Mesothelial cell of epicardium (in vitro differentiated cells): ENCODE data around the gene BGLAP. TPM values are rescaled to one million over a fixed set of nuclear protein-coding genes. Genes with fewer than 3 reads are reported as not detected.

Experiments used
- DNase-seq, 2 experiments: peaks; one replicate each; pipeline ENCODE4 v3.0.0; 2021; ENCODE audit warnings: low spot score in 2 of 2; ENCODE audit not compliant: unreplicated experiment in 2 of 2
- H3K27ac Mint-ChIP-seq: 2 replicates; pipeline ENCODE4 v1.8.0; 2021; ENCODE audit warnings: mixed read lengths
- H3K27me3 Mint-ChIP-seq: 2 replicates; pipeline ENCODE4 v1.8.0; 2021; ENCODE audit warnings: low read depth, mixed read lengths
- H3K36me3 Mint-ChIP-seq: 2 replicates; pipeline ENCODE4 v1.8.0; 2021; ENCODE audit warnings: mixed read lengths
- H3K4me1 Mint-ChIP-seq: 2 replicates; pipeline ENCODE4 v1.8.0; 2021; ENCODE audit warnings: mixed read lengths
- H3K4me3 Mint-ChIP-seq: 2 replicates; pipeline ENCODE4 v1.8.0; 2021; ENCODE audit warnings: mild to moderate bottlenecking, moderate library complexity, mixed read lengths
- H3K9me3 Mint-ChIP-seq: 2 replicates; pipeline ENCODE4 v1.8.0; 2021; ENCODE audit warnings: mixed read lengths
- CTCF ChIP-seq: fragments of 200-600 bp; sonication (generic); IDR thresholded peaks from one replicate; pipeline ENCODE4 v1.5.0; 2021; ENCODE audit warnings: antibody characterized with exemption; ENCODE audit not compliant: unreplicated experiment
- total RNA-seq: library from RNA; stranded (reverse); gene quantifications from 3 replicates; pipeline ENCODE4 v1.2.1, GENCODE V29; 2021

The BGLAP gene
- total RNA-seq, 1 donor from 2014 or later: 5.8 TPM

GRCh38 chr1:156244126-156244525, 2.1 kb downstream of the BGLAP start:
- no peaks in the 10 kb centered on the region for H3K4me1 Mint-ChIP-seq
- H3K36me3 Mint-ChIP-seq: peaks cover 8% of the 10 kb centered on the region
- no peaks in the 10 kb centered on the region for H3K27me3 Mint-ChIP-seq
- no peak overlapping the region for H3K4me3 Mint-ChIP-seq
- no peaks in the 10 kb centered on the region for H3K9me3 Mint-ChIP-seq
- no peak overlapping the region for H3K27ac Mint-ChIP-seq
- no peak for DNase-seq
- TF ChIP-seq CTCF: no peak

GRCh38 chr1:156244712-156245111, 2.7 kb downstream of the BGLAP start:
- H3K27me3 Mint-ChIP-seq: no peaks in the 10 kb centered on the region
- H3K36me3 Mint-ChIP-seq: peaks cover 5% of the 10 kb centered on the region
- peaks cover 4% of the 10 kb centered on the region for H3K4me1 Mint-ChIP-seq
- H3K9me3 Mint-ChIP-seq: no peaks in the 10 kb centered on the region
- no peak overlapping the region for H3K27ac Mint-ChIP-seq
- TF ChIP-seq CTCF: no peak
- no peak overlapping the region for H3K4me3 Mint-ChIP-seq
- no peak for DNase-seq

- H3K4me3 Mint-ChIP-seq: no peak overlapping the region
- H3K4me1 Mint-ChIP-seq: peaks cover 4% of the 10 kb centered on the region
- no peaks in the 10 kb centered on the region for H3K27me3 Mint-ChIP-seq
- H3K9me3 Mint-ChIP-seq: no peaks in the 10 kb centered on the region
- H3K36me3 Mint-ChIP-seq: peaks cover 4% of the 10 kb centered on the region
- no peak for DNase-seq
- no peak overlapping the region for H3K27ac Mint-ChIP-seq
- TF ChIP-seq CTCF: no peak
Observed at GRCh38 chr1:156245451-156246232, 3.7 kb downstream of the BGLAP start.

GRCh38 chr1:156246241-156246780, 4.3 kb downstream of the BGLAP start:
- peaks cover 5% of the 10 kb centered on the region for H3K36me3 Mint-ChIP-seq
- H3K4me3 Mint-ChIP-seq: no peak overlapping the region
- no peak for DNase-seq
- no peaks in the 10 kb centered on the region for H3K27me3 Mint-ChIP-seq
- peaks cover 4% of the 10 kb centered on the region for H3K4me1 Mint-ChIP-seq
- H3K9me3 Mint-ChIP-seq: no peaks in the 10 kb centered on the region
- H3K27ac Mint-ChIP-seq: peak overlapping the region; percentile 4
- no peak for TF ChIP-seq CTCF

DNA sequence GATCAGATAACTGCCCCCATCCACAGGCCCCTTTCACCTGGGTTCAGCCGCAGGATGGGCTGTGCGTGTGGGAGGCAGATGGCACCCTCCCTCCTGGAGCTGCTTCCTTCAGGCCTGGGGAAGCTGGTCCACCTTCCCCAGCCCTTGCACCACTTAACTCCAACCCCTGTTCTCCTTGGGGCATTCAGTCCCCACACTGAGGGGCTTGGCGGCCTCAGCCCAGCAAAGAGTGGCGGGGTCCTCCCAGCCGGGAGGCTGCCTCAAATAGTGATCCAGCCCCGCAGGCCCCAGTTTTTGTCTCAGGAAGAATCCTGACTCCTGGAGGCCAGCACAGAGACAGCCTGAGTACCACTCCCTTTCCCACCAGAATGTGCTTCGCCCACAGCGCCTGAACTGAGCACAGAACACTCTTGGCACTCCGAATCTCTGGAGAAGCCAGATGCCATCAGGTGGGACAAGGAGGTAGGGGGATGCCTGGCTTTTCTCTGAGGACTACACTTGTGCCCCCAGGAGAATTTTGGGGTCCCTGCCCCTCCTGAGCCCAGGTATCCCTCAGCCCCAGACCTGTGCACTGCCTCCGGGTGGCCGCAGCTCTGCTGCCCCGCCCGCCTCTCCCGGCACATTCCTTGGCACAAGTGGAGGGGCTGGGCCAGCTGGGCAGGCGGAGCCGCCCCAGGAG, 4.9 kb downstream of the BGLAP start:
- H3K36me3 Mint-ChIP-seq: peaks cover 5% of the 10 kb centered on the region
- no peak overlapping the region for H3K27ac Mint-ChIP-seq
- no peaks in the 10 kb centered on the region for H3K9me3 Mint-ChIP-seq
- DNase-seq: no peak
- H3K27me3 Mint-ChIP-seq: no peaks in the 10 kb centered on the region
- no peak overlapping the region for H3K4me3 Mint-ChIP-seq
- TF ChIP-seq CTCF: no peak
- peaks cover 4% of the 10 kb centered on the region for H3K4me1 Mint-ChIP-seq
